ENCODE data around the gene RFX2.

The RFX2 gene

GRCh38 chr19:6059988-6060599 is 50.2 kb downstream of the RFX2 start:
- no peak overlapping the region for H3K4me3 ChIP-seq
- DNase-seq = peak in 1 of 2 donors; percentile 47
- no peaks in the 10 kb centered on the region for H3K9me3 ChIP-seq
- no peaks in the 10 kb centered on the region for H3K36me3 ChIP-seq
- no peaks in the 10 kb centered on the region for H3K27me3 ChIP-seq
- H3K4me1 ChIP-seq = peaks cover 6 to 94% (median 50%) of the 10 kb centered on the region in 4 donors
- H3K27ac ChIP-seq = peak overlapping the region; percentile 83 to 96
- no peak for TF ChIP-seq CTCF (IDR thresholded peaks at IDR 0.05)
- intact Hi-C loops (cut with DNase I; ENCODE audit: low total_unique reads) = loop anchor here (5.0 kb wide), 1 partner anchor 47 kb away; no protein-coding TSS in a partner anchor

- intact Hi-C loops (cut with DNase I; ENCODE audit: low total_unique reads) = loop anchor here (5.0 kb wide), 1 partner anchor 48 kb away; no protein-coding TSS in a partner anchor
- Histone ChIP-seq H3K27ac (peak overlapping the region; percentile 83 to 96), H3K36me3 (no peaks in the 10 kb centered on the region), H3K9me3 (no peaks in the 10 kb centered on the region), H3K4me1 (peaks cover 6 to 88% (median 50%) of the 10 kb centered on the region in 4 donors), H3K27me3 (no peaks in the 10 kb centered on the region), H3K4me3 (no peak overlapping the region)
- TF ChIP-seq CTCF (IDR thresholded peaks at IDR 0.05) = no peak
- peak in 1 of 2 donors; percentile 37 for DNase-seq
Observed at GRCh38 chr19:6059396-6059947, 50.8 kb downstream of the RFX2 start.

GRCh38 chr19:6058518-6059201 is 51.6 kb downstream of the RFX2 start:
- Histone ChIP-seq H3K4me1 (peaks cover 6 to 79% (median 50%) of the 10 kb centered on the region in 4 donors), H3K36me3 (no peaks in the 10 kb centered on the region), H3K27ac (peak overlapping the region; percentile 83 to 96), H3K4me3 (no peak overlapping the region), H3K9me3 (no peaks in the 10 kb centered on the region), H3K27me3 (no peaks in the 10 kb centered on the region)
- DNase-seq = peak in 1 of 2 donors; percentile 60
- no peak for TF ChIP-seq CTCF (IDR thresholded peaks at IDR 0.05)
- intact Hi-C loops (cut with DNase I; ENCODE audit: low total_unique reads) = loop anchor here (5.0 kb wide), 1 partner anchor 49 kb away; no protein-coding TSS in a partner anchor

GRCh38 chr19:6057651-6058517 is 52.4 kb downstream of the RFX2 start:
- Histone ChIP-seq H3K4me1 (peaks cover 6 to 72% (median 50%) of the 10 kb centered on the region in 4 donors), H3K4me3 (no peak overlapping the region), H3K9me3 (no peaks in the 10 kb centered on the region), H3K36me3 (no peaks in the 10 kb centered on the region), H3K27ac (peak overlapping the region; percentile 83 to 96), H3K27me3 (no peaks in the 10 kb centered on the region)
- intact Hi-C loops (cut with DNase I; ENCODE audit: low total_unique reads) = loop anchor here (5.0 kb wide), 1 partner anchor 49 kb away; no protein-coding TSS in a partner anchor
- DNase-seq = peak in 1 of 2 donors; percentile 66
- no peak for TF ChIP-seq CTCF (IDR thresholded peaks at IDR 0.05)

All from tibial artery (tissue), 4 donors.